TTC549 (cell line): ENCODE results near the gene CD1E.
A peak's percentile ranks its signal among the peaks of the same experiment; 100 is the strongest.
"Not testable (repeated sequence)": the region's sequence is repeated elsewhere in the genome, so short reads cannot be mapped to it uniquely, and the experiment has no call there.

Experiments
- FAIRE-seq: peaks from 2 replicates; lab custom pipeline; 2012; peaks lifted over from hg19 to GRCh38; lab: Jason Lieb, UNC

The CD1E gene

GRCh38 chr1:158353303-158354075 lies at the start of gene CD1E:
CD1E (plus strand) TSS chr1:158353894; CDS start chr1:158353989, 95 bp downstream.
- no peak for FAIRE-seq

- no peak for FAIRE-seq
Measured at GRCh38 chr1:158310623-158311022, 43.1 kb upstream of the CD1E start.

- FAIRE-seq = peak; percentile 19
Measured at GRCh38 chr1:158311066-158311465, 42.6 kb upstream of the CD1E start.

- FAIRE-seq = no peak
Measured at GRCh38 chr1:158323866-158324265, 29.8 kb upstream of the CD1E start.

GRCh38 chr1:158324395-158324794 lies 29.3 kb upstream of the CD1E start:
- FAIRE-seq = no peak

- FAIRE-seq = no peak
Measured at GRCh38 chr1:158327481-158327880, 26.2 kb upstream of the CD1E start.

GRCh38 chr1:158328426-158328825 lies 25.3 kb upstream of the CD1E start:
- no peak for FAIRE-seq

GRCh38 chr1:158329300-158329699 lies 24.4 kb upstream of the CD1E start:
- FAIRE-seq = no peak

- no peak for FAIRE-seq
Measured at GRCh38 chr1:158329733-158330132, 24.0 kb upstream of the CD1E start.

GRCh38 chr1:158330391-158331105 lies 23.1 kb upstream of the CD1E start:
- FAIRE-seq = no peak

- no peak for FAIRE-seq
Measured at GRCh38 chr1:158331106-158331425, 22.6 kb upstream of the CD1E start.

- FAIRE-seq = no peak
Measured at GRCh38 chr1:158331481-158332150, 22.1 kb upstream of the CD1E start, which contains the start of gene CD1B. CD1B (minus strand) TSS chr1:158331531; CDS start chr1:158331423, 108 bp downstream.

GRCh38 chr1:158333405-158334155 lies 20.1 kb upstream of the CD1E start:
- no peak for FAIRE-seq

- no peak for FAIRE-seq
Measured at GRCh38 chr1:158334526-158335212, 19.0 kb upstream of the CD1E start.

GRCh38 chr1:158335213-158335532 lies 18.5 kb upstream of the CD1E start:
- no peak for FAIRE-seq

GRCh38 chr1:158336413-158336812 lies 17.3 kb upstream of the CD1E start:
- not testable (repeated sequence) for FAIRE-seq

- not testable (repeated sequence) for FAIRE-seq
Measured at GRCh38 chr1:158348946-158349345, 4.7 kb upstream of the CD1E start.

- FAIRE-seq = no peak
Measured at GRCh38 chr1:158354255-158354654, 561 bp downstream of the CD1E start.

GRCh38 chr1:158355773-158356285 lies 2.1 kb downstream of the CD1E start:
- FAIRE-seq = no peak

- no peak for FAIRE-seq
Measured at GRCh38 chr1:158356616-158357015, 2.9 kb downstream of the CD1E start.

- no peak for FAIRE-seq
Measured at GRCh38 chr1:158357441-158357840, 3.7 kb downstream of the CD1E start.

- no peak for FAIRE-seq
Measured at GRCh38 chr1:158362482-158362881, 8.8 kb downstream of the CD1E start.
